Right lobe of liver (tissue), 6 donors: ENCODE data around the gene ZFP57. TPM values are rescaled to one million over a fixed set of nuclear protein-coding genes. Genes with fewer than 3 reads are reported as not detected.
A peak's percentile ranks its signal among the peaks of the same experiment; 100 is the strongest.

Source experiments
- ATAC-seq, 4 donors: fragments of 200-7000 bp; cut with Tn5 transposase; one replicate each; pipeline ENCODE4 v1.9.1; 2020; ENCODE audit warnings: mild to moderate bottlenecking in 4 of 4, moderate library complexity in 4 of 4
- DNase-seq, 3 donors: peaks; one replicate each; pipeline ENCODE4 v3.0.0-alpha.2; 2020
- H3K27ac ChIP-seq, 3 donors: fragments of 200-600 bp; one replicate each; pipeline ENCODE4 v1.8.0; 2022
- H3K27me3 ChIP-seq, 2 donors: fragments of 200-600 bp; one replicate each; pipeline ENCODE4 v1.8.0; 2022
- H3K36me3 ChIP-seq, 4 donors: fragments of 200-600 bp; sonication (generic) in 1 of 4; one replicate each; pipeline versions ENCODE4 v1.5.1 to v1.8.0; 2017 to 2022; ENCODE audit warnings: control low read depth in 1 of 4
- H3K4me1 ChIP-seq, 4 donors: fragments of 200-600 bp; sonication (generic) in 1 of 4; one replicate each; pipeline versions ENCODE4 v1.5.1 to v1.8.0; 2017 to 2022; ENCODE audit warnings: control low read depth in 1 of 4
- H3K4me3 ChIP-seq, 3 donors: fragments of 200-600 bp; one replicate each; pipeline ENCODE4 v1.8.0; 2022
- H3K9me3 ChIP-seq, 4 donors: fragments of 200-600 bp; sonication (generic) in 1 of 4; one replicate each; pipeline versions ENCODE4 v1.5.1 to v1.8.0; 2017 to 2022; ENCODE audit warnings: control low read depth in 1 of 4
- CTCF ChIP-seq, 4 donors: fragments of 200-600 bp in 3 of 4; fragments of 450-650 bp in 1 of 4; IDR thresholded peaks; one replicate each; pipeline versions ENCODE4 v1.5.1 to v1.8.0; 2016 to 2022; ENCODE audit warnings: antibody characterized with exemption in 4 of 4, mild to moderate bottlenecking in 2 of 4
- POLR2A ChIP-seq: fragments of 450-650 bp; IDR thresholded peaks from one replicate; pipeline ENCODE4 v1.6.1; 2017; ENCODE audit warnings: antibody characterized with exemption, mild to moderate bottlenecking
- WGBS: methylation state at CpG from one replicate; pipeline ENCODE4 v1.1.6; 2018; ENCODE audit warnings: low coverage, low lambda C conversion rate; ENCODE audit not compliant: insufficient coverage; ENCODE audit errors: missing lambda C conversion rate; 5-methylcytosine and 5-hydroxymethylcytosine counted together
- intact Hi-C, 2 donors: fragments of 100-400 bp; cut with DNase I; formaldehyde crosslinking; loops; one replicate each; pipeline versions ENCODE4 v1.11.2 to v1.14.1; 2022
- total RNA-seq, 6 experiments: library from RNA; depleted of rRNA in 2 of 6; stranded (reverse); fragments of >200 nt in 2 of 6; fragmentation: NEBNext Ultra II Directional in 3 of 6; extraction: Animal tissue kit (Norgen Biotek cat#: 25700) in 3 of 6; gene quantifications; one replicate each; pipeline versions ENCODE4 v1.1.0 to v1.2.4, GENCODE V29; 2016 to 2023
- donor health status: DM: no; HTN: yes; CAD: no.
- donor health status: DM: no; HTN: no; CAD: no.
- donor health status: DM: no; HTN: no; CAD: no.
- donor health status: DM: no; HTN: yes; CAD: no.
- donor health status: DM: no; HTN: yes; CAD: no.

Gene ZFP57
- total RNA-seq, 6 experiments from 2014 or later: 0.11 to 0.31 TPM; not detected in 4

- Histone ChIP-seq H3K4me1 (peaks cover 0 to 3% (median 0%) of the 10 kb centered on the region in 4 donors), H3K36me3 (no peaks in the 10 kb centered on the region), H3K4me3 (no peak overlapping the region), H3K9me3 (no peaks in the 10 kb centered on the region), H3K27me3 (no peaks in the 10 kb centered on the region), H3K27ac (no peak overlapping the region)
- intact Hi-C loops: no loop called here
- 10% methylated on average over 8 of the region's 8 CpGs for WGBS
- TF ChIP-seq CTCF (IDR thresholded peaks at IDR 0.05) (peak; percentile 36 to 85 (median 82)), POLR2A (no peak)
- ATAC-seq (peak; percentile 26 to 42 (median 32)), DNase-seq (no peak)
Measured at GRCh38 chr6:29653452-29654038, 27.4 kb downstream of the ZFP57 start.

- H3K27me3 ChIP-seq: no peaks in the 10 kb centered on the region
- DNase-seq: no peak
- 73% methylated on average over 7 of the region's 10 CpGs for WGBS
- intact Hi-C loops: no loop called here
- no peaks in the 10 kb centered on the region for H3K9me3 ChIP-seq
- H3K4me1 ChIP-seq: peaks cover 0 to 3% (median 0%) of the 10 kb centered on the region in 4 donors
- no peak for ATAC-seq
- TF ChIP-seq CTCF (IDR thresholded peaks at IDR 0.05) (no peak), POLR2A (no peak)
- H3K36me3 ChIP-seq: no peaks in the 10 kb centered on the region
- H3K27ac ChIP-seq: no peak overlapping the region
- no peak overlapping the region for H3K4me3 ChIP-seq
Measured at GRCh38 chr6:29652198-29652584, 28.8 kb downstream of the ZFP57 start.

GRCh38 chr6:29651413-29652197, 29.3 kb downstream of the ZFP57 start:
- H3K4me3 ChIP-seq: no peak overlapping the region
- H3K4me1 ChIP-seq: peaks cover 0 to 3% (median 0%) of the 10 kb centered on the region in 4 donors
- H3K27ac ChIP-seq: no peak overlapping the region
- H3K36me3 ChIP-seq: no peaks in the 10 kb centered on the region
- no peaks in the 10 kb centered on the region for H3K9me3 ChIP-seq
- no peaks in the 10 kb centered on the region for H3K27me3 ChIP-seq
- intact Hi-C loops: no loop called here
- ATAC-seq (peak in 3 of 4 donors; percentile 26 to 34 (median 30)), DNase-seq (no peak)
- TF ChIP-seq POLR2A (no peak), CTCF (IDR thresholded peaks at IDR 0.05) (peak; percentile 49 to 65 (median 62))
- 58% methylated on average over 5 of the region's 8 CpGs for WGBS

- peak overlapping the region; percentile 89 to 93 (median 92) for H3K27ac ChIP-seq
- WGBS: 4% methylated on average over 30 of the region's 33 CpGs
- intact Hi-C loops: no loop called here
Measured at GRCh38 chr6:29649701-29650673, 31.0 kb downstream of the ZFP57 start.

More at GRCh38 chr6:29649701-29650673, 31.0 kb downstream of the ZFP57 start:
- DNase-seq (peak; percentile 98), ATAC-seq (peak; percentile 96 to 98 (median 97))
- Histone ChIP-seq H3K4me3 (peak overlapping the region; percentile 45 to 66 (median 65)), H3K27me3 (no peaks in the 10 kb centered on the region), H3K4me1 (peaks cover 0 to 3% (median 0%) of the 10 kb centered on the region in 4 donors), H3K36me3 (no peaks in the 10 kb centered on the region), H3K9me3 (no peaks in the 10 kb centered on the region)
- TF ChIP-seq POLR2A: peak; percentile 82
- TF ChIP-seq CTCF (IDR thresholded peaks at IDR 0.05): peak; percentile 88 to 95 (median 93)
